ENCODE data around the gene OR4K5. TPM values are rescaled to one million over a fixed set of nuclear protein-coding genes. Genes with fewer than 3 reads are reported as not detected.

OR4K5 gene
- total RNA-seq (2022; extraction: Qiagen RNA extraction; ENCODE audit: low read depth) = not detected in 5 replicates

DNA sequence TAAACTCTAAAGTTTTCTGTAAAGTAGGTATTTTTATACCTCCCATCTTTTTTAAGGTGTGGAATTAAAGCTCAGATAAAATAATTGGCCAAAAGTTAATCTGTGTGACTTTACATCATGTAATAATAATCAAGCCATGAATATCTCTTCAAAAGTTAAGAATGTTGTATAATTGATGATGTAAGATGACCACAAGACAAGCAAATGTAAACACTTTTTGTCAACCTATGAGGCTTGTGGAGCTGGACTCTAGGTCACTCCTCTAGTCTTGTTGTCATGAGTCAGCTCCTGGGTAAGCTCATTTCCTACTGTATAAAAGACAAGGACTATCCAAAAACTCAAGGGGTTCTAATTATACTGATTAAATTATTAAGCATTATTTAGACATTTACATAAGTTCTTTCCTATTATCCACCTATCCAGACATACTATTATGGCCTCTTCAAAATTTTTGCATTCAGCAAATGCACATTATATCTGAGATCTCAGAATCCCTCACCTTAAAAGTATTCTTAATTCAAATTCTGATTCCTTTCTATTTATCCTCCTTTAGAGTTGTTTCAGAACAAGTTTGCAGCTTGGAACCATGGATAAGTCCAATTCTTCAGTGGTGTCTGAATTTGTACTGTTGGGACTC, at the start of gene OR4K5:
Gene OR4K5, plus strand, starts transcription at position 587 of the 637 bp plus-strand sequence. Its CDS starts 0 bp downstream, at position 587.

GRCh38 chr14:19874842-19875241, 45.6 kb upstream of the OR4K5 start, which contains the start of gene OR4K2:
Gene OR4K2, plus strand, starts transcription at chr14:19875142. Its CDS starts 1,126 bp downstream, at chr14:19876268.

GRCh38 chr14:19930617-19931016, 10.2 kb downstream of the OR4K5 start, which contains the start of gene OR4K1:
Gene OR4K1, plus strand, starts transcription at chr14:19930917. Its CDS starts 4,750 bp downstream, at chr14:19935667.

Other genes starting within 250 kb of the OR4K5 start
- not detected in 5 replicates for gene OR11H2, start 206.7 kb upstream of the OR4K5 start, total RNA-seq (2022; extraction: Qiagen RNA extraction; ENCODE audit: low read depth)
- gene OR4Q3, start 177.0 kb upstream of the OR4K5 start, total RNA-seq (2022; extraction: Qiagen RNA extraction; ENCODE audit: low read depth) = not detected in 5 replicates
- not detected in 5 replicates for gene OR4M1, start 147.1 kb upstream of the OR4K5 start, total RNA-seq (2022; extraction: Qiagen RNA extraction; ENCODE audit: low read depth)
- gene OR4N2, start 116.8 kb upstream of the OR4K5 start, total RNA-seq (2022; extraction: Qiagen RNA extraction; ENCODE audit: low read depth) = not detected in 5 replicates
- gene OR4K2, start 45.5 kb upstream of the OR4K5 start, total RNA-seq (2022; extraction: Qiagen RNA extraction; ENCODE audit: low read depth) = not detected in 5 replicates
- gene OR4K1, start 10.3 kb downstream of the OR4K5 start, total RNA-seq (2022; extraction: Qiagen RNA extraction; ENCODE audit: low read depth) = not detected in 5 replicates
- gene OR4K15, start 55.0 kb downstream of the OR4K5 start, total RNA-seq (2022; extraction: Qiagen RNA extraction; ENCODE audit: low read depth) = not detected in 5 replicates
- not detected in 5 replicates for gene OR4Q2, start 81.6 kb downstream of the OR4K5 start, total RNA-seq (2022; extraction: Qiagen RNA extraction; ENCODE audit: low read depth)
- gene OR4K14, start 98.7 kb downstream of the OR4K5 start, total RNA-seq (2022; extraction: Qiagen RNA extraction; ENCODE audit: low read depth) = not detected in 5 replicates
- not detected in 5 replicates for gene OR4K13, start 115.4 kb downstream of the OR4K5 start, total RNA-seq (2022; extraction: Qiagen RNA extraction; ENCODE audit: low read depth)
- gene OR4L1, start 139.4 kb downstream of the OR4K5 start, total RNA-seq (2022; extraction: Qiagen RNA extraction; ENCODE audit: low read depth) = not detected in 5 replicates
- gene OR4K17, start 190.1 kb downstream of the OR4K5 start, total RNA-seq (2022; extraction: Qiagen RNA extraction; ENCODE audit: low read depth) = not detected in 5 replicates
- gene OR4N5, start 218.2 kb downstream of the OR4K5 start, total RNA-seq (2022; extraction: Qiagen RNA extraction; ENCODE audit: low read depth) = not detected in 5 replicates